OCI-LY7 (cell line): Measurements from ENCODE around the gene UTS2. TPM values are rescaled to one million over a fixed set of nuclear protein-coding genes. Genes with fewer than 3 reads are reported as not detected.

Experiments used
- BruUV-seq: library from RNA; stranded (reverse); fragments of 400-500 nt; replicated peaks from 2 replicates; lab custom pipeline; 2021; lab: Mats Ljungman, UMichigan
- CTCF ChIA-PET: fragments of 300-600 bp; sonication (Branson Sonifier 250); formaldehyde crosslinking; loops from one replicate; lab custom pipeline; 2022; ENCODE audit warnings: antibody characterized with exemption; ENCODE audit not compliant: unreplicated experiment; lab: Charles Lee
- POLR2A ChIA-PET: fragments of 300-600 bp; sonication (Branson Sonifier 250); formaldehyde crosslinking; loops from one replicate; lab custom pipeline; 2022; ENCODE audit warnings: antibody characterized with exemption; lab: Charles Lee
- DNase-seq: peaks from one replicate; pipeline ENCODE4 v3.0.0-alpha.2; 2015; ENCODE audit warnings: low spot score
- H2AFZ ChIP-seq: fragments of 200-600 bp; sonication (generic), shearing (Covaris generic); 2 replicates; pipeline ENCODE4 v1.6.1; 2014; ENCODE audit warnings: mild to moderate bottlenecking, antibody characterized with exemption, low read length, moderate library complexity
- H3K27ac ChIP-seq: fragments of 200-600 bp; sonication (generic); 2 replicates; pipeline ENCODE4 v1.5.1; 2014; ENCODE audit warnings: mixed run types, low read depth, mild to moderate bottlenecking, moderate library complexity, low read length, inconsistent platforms; ENCODE audit not compliant: poor library complexity, severe bottlenecking
- H3K36me3 ChIP-seq: fragments of 200-600 bp; sonication (generic); 2 replicates; pipeline ENCODE4 v1.6.1; 2014; ENCODE audit warnings: mild to moderate bottlenecking, antibody characterized with exemption, low read length, moderate library complexity, mixed read lengths; ENCODE audit not compliant: insufficient read depth
- H3K4me1 ChIP-seq: fragments of 200-600 bp; sonication (generic); 2 replicates; pipeline ENCODE4 v1.5.1; 2014; ENCODE audit warnings: mild to moderate bottlenecking, low read length; ENCODE audit not compliant: insufficient read depth, poor library complexity, severe bottlenecking
- H3K4me2 ChIP-seq: fragments of 200-600 bp; sonication (generic); 2 replicates; pipeline ENCODE4 v1.6.1; 2014; ENCODE audit warnings: mild to moderate bottlenecking, low read length
- H3K4me3 ChIP-seq: fragments of 200-600 bp; sonication (generic); 2 replicates; pipeline ENCODE4 v1.5.1; 2014; ENCODE audit warnings: mild to moderate bottlenecking, low read depth, low read length; ENCODE audit not compliant: poor library complexity, severe bottlenecking
- H3K79me2 ChIP-seq: fragments of 200-600 bp; sonication (generic); 2 replicates; pipeline ENCODE4 v1.6.1; 2016; ENCODE audit warnings: low read depth, mild to moderate bottlenecking, low read length, moderate library complexity, mixed read lengths; ENCODE audit not compliant: insufficient read depth
- H3K9me2 ChIP-seq: fragments of 200-600 bp; sonication (generic); 2 replicates; pipeline ENCODE4 v1.6.1; 2016; ENCODE audit warnings: mild to moderate bottlenecking, low read length, mixed read lengths; ENCODE audit not compliant: insufficient read depth
- H3K9me3 ChIP-seq: fragments of 200-600 bp; sonication (generic); 2 replicates; pipeline ENCODE4 v1.6.1; 2014; ENCODE audit warnings: mild to moderate bottlenecking, mixed run types, low read length, mixed read lengths
- H4K20me1 ChIP-seq: fragments of 200-600 bp; sonication (generic); 2 replicates; pipeline ENCODE4 v1.6.1; 2014; ENCODE audit warnings: mild to moderate bottlenecking, antibody characterized with exemption, low read length, moderate library complexity, mixed read lengths; ENCODE audit not compliant: insufficient read depth
- CTCF ChIP-seq: fragments of 200-600 bp; sonication (generic); conservative IDR thresholded peaks from 2 replicates; pipeline ENCODE4 v1.5.1; 2014; ENCODE audit warnings: mild to moderate bottlenecking, antibody characterized with exemption, low read length, moderate library complexity, mixed read lengths
- EZH2phosphoT487 ChIP-seq: fragments of 200-600 bp; sonication (generic); IDR thresholded peaks from 2 replicates; pipeline ENCODE4 v1.6.1; 2018; ENCODE audit warnings: low read depth, borderline replicate concordance, mild to moderate bottlenecking, mixed run types, antibody characterized with exemption, low read length, moderate library complexity, mixed read lengths
- intact Hi-C: fragments of 100-400 bp; cut with micrococcal nuclease; formaldehyde crosslinking; loops from one replicate; pipeline ENCODE4 v1.10.0; 2022; ENCODE audit not compliant: unreplicated experiment
- total RNA-seq, 2 experiments: library from RNA; depleted of rRNA in 1 of 2; stranded (reverse); fragments of >200 nt in 1 of 2; shearing (Covaris generic) in 1 of 2; gene quantifications; 2 replicates each; pipeline ENCODE4 v1.2.3, GENCODE V29; 2014 to 2022

UTS2 gene
- total RNA-seq, 2 experiments from 2014 or later, result not detected

GRCh38 chr1:7845761-7846160 is 7.1 kb downstream of the UTS2 start:
- H3K9me3 ChIP-seq, result no peaks in the 10 kb centered on the region
- POLR2A ChIA-PET, result interaction anchor here (0.7 kb wide), 1 partner anchor 113 kb away, joined by 4 read pairs; no protein-coding TSS in a partner anchor
- H3K4me2 ChIP-seq, result no peak overlapping the region
- intact Hi-C loops, result no loop called here
- no peak overlapping the region for H2AFZ ChIP-seq
- no peak overlapping the region for H3K4me3 ChIP-seq
- no peak overlapping the region for H3K27ac ChIP-seq
- no TSS peak for BruUV-seq
- no peaks in the 10 kb centered on the region for H4K20me1 ChIP-seq
- H3K4me1 ChIP-seq, result no peaks in the 10 kb centered on the region
- CTCF ChIA-PET, result no interaction called here
- no peaks in the 10 kb centered on the region for H3K79me2 ChIP-seq
- no peaks in the 10 kb centered on the region for H3K9me2 ChIP-seq
- H3K36me3 ChIP-seq, result peaks cover 18% of the 10 kb centered on the region
- no peak for TF ChIP-seq CTCF
- no peak for TF ChIP-seq EZH2phosphoT487
- no peak for DNase-seq

- TF ChIP-seq CTCF, result no peak
- no peak for TF ChIP-seq EZH2phosphoT487
- Histone ChIP-seq H3K36me3 (peaks cover 50% of the 10 kb centered on the region), H3K9me2 (no peaks in the 10 kb centered on the region), H2AFZ (no peak overlapping the region), H3K4me2 (no peak overlapping the region), H3K79me2 (no peaks in the 10 kb centered on the region), H3K4me1 (no peaks in the 10 kb centered on the region), H3K4me3 (no peak overlapping the region), H4K20me1 (no peaks in the 10 kb centered on the region), H3K9me3 (peaks cover 14% of the 10 kb centered on the region), H3K27ac (no peak overlapping the region)
- CTCF ChIA-PET, result no interaction called here
- intact Hi-C loops, result no loop called here
- no TSS peak for BruUV-seq
- no peak for DNase-seq
- POLR2A ChIA-PET, result no interaction called here
Observed at GRCh38 chr1:7842517-7842916, 10.3 kb downstream of the UTS2 start.

- H2AFZ ChIP-seq, result no peak overlapping the region
- intact Hi-C loops, result no loop called here
- no peaks in the 10 kb centered on the region for H3K9me2 ChIP-seq
- no peak overlapping the region for H3K4me3 ChIP-seq
- no peaks in the 10 kb centered on the region for H3K4me1 ChIP-seq
- CTCF ChIA-PET, result no interaction called here
- TF ChIP-seq CTCF, result no peak
- no peak for TF ChIP-seq EZH2phosphoT487
- DNase-seq, result no peak
- no peak overlapping the region for H3K4me2 ChIP-seq
- H3K36me3 ChIP-seq, result peaks cover 78% of the 10 kb centered on the region
- no peak overlapping the region for H3K27ac ChIP-seq
- BruUV-seq, result no TSS peak
- POLR2A ChIA-PET, result no interaction called here
- no peaks in the 10 kb centered on the region for H3K79me2 ChIP-seq
- H4K20me1 ChIP-seq, result no peaks in the 10 kb centered on the region
- peaks cover 14% of the 10 kb centered on the region for H3K9me3 ChIP-seq
Observed at GRCh38 chr1:7839526-7839925, 13.3 kb downstream of the UTS2 start.
